GM19025 (cell line): ENCODE measurements around the gene SLIT3.

Experiments
- ATAC-seq: cut with Tn5 transposase; IDR thresholded peaks from one replicate; pipeline ENCODE4 v1.9.1; 2021; ENCODE audit warnings: mild to moderate bottlenecking, low read depth, moderate library complexity; ENCODE audit not compliant: unreplicated experiment

SLIT3 gene

DNA sequence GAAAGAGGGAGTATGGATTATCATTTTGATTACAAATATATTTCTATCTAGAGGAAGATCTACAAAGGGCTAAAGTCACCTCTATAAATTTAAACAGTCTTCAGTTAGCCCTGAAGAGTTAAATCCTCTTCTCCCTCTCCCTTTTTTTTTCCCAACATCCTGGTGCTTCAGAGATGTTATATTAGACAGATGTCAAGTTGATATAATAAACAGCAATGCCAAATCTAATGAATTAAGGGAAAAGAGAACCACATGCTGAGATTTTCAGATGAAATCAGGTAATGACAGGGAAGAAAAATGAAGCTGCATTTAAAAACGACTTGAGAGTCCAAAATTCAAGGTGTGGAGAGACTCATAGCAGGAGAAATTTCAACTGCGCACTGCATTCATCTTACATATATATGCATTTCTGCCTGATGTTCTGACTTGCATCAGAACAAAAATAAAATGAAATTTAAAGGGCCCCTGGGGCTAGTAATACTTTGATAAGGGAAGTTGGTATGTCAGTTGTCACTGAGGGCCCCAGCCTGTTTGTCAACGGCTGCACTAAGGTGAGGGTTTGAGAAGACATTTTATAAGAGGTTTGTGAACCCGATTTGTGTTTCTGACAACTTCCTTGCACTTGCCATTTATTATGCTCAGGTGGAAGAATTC is 382.9 kb downstream of the SLIT3 start:
- ATAC-seq = no peak

DNA sequence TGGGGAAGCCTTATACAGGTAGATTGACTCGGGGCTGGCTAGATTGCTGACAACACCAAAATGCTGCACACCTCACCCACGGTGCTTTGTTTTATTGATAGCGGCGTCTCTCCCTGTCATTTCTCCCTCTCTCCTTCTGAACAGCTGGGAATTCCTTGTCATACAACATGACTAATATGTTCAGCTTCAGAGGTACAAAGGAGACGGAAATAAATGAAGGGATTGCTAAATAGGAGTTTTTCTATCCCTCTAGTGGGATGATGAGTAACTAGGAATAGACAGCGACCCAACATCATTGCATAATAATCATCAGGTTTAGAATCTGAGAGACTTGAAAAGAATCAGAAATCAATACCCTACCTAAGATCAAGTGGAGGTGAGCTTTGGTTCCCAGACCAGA is 384.1 kb downstream of the SLIT3 start:
- ATAC-seq = no peak

GRCh38 chr5:168916266-168916665 is 384.7 kb downstream of the SLIT3 start:
- no peak for ATAC-seq

GRCh38 chr5:168914491-168914890 is 386.4 kb downstream of the SLIT3 start:
- ATAC-seq = no peak

DNA sequence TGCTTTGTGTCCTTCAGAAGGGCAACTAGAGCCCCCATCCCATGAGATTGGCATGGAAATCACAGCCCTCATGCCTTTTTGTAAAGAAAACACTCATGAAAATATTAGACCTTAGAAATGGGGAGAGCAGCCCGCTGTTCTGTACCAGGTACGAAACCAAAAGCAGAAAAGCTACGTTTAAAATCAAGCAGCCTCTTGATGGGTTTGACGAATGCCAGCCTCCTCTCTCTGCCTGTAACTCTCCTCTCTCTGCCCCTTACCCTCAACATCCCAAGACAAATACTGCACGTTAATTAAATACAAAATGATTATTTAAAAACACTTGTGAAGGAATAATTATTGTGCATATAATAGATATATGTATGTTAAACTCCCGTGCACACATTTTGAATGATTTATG is 390.1 kb downstream of the SLIT3 start:
- ATAC-seq = no peak

GRCh38 chr5:168908207-168908606 is 392.7 kb downstream of the SLIT3 start:
- ATAC-seq = no peak

DNA sequence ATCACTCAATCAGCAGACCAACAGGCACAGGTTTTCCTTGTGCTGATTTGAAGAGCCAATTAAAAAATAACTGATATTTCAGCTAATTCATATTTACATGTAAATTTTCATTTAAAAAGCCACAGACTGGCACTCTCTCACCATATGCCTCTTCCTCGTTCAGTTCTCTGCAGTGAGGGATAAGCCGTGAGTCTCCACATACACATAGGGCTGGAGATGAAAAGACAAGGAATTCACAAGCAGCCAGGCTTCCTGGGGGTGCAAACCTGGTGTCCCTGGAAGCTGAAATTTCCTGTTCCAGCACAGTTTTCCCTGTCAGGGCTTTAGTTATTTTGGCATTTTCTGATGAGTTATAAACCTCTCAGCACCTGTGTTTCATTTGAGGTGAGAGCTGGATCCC is 397.9 kb downstream of the SLIT3 start:
- no peak for ATAC-seq

DNA sequence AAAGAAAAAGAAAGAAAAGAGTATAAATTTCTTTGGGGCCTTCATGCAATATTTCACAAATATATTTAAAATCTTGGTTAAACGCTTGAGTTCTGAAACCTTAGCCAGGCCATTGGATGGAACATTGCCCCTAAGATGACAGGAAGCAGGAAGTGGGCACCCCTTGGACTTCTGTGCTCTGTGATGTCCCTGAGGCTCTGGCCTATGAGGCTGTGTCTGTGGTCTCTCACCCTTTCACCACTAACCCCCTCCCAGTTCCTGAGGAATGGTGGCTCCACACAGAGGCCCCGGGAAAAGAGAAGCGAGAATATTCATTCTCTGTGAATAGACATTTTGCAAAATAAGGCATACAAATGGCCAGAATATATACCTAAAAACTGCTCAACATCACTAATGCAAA is 401.3 kb downstream of the SLIT3 start:
- no peak for ATAC-seq

GRCh38 chr5:168899264-168899663 is 401.7 kb downstream of the SLIT3 start:
- ATAC-seq = no peak

DNA sequence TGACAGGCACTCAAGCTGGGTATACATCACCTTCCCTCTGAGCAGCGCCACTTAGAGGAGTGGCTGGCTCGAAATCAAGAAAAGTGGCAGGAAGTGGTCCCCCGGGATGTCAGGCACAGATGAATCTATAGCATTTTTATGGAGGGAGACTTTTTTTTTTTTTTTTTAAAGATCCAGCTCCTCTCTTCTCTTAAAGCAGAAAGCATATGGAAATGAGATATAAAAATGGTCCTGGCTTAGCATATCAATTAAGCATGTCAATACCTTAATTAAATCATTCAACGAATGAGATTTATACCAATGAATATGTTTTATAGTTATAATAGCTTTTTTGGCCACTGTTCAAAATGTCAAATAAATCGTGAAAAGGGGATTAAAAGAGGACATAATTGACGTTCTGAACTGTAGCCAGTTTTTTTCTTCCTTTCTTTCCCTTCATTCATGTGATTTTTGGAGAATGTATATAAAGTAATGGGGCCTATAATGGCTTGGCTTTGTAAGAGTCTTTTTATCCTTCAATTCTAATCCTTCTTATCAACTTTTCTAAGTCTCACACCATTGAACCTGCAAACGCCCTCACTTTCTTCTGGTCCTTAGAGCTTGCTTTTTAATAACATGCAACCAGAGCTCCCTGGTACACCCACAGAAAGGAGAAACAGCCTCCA is 402.6 kb downstream of the SLIT3 start:
- no peak for ATAC-seq

GRCh38 chr5:168897387-168898122 is 403.4 kb downstream of the SLIT3 start:
- ATAC-seq = no peak

DNA sequence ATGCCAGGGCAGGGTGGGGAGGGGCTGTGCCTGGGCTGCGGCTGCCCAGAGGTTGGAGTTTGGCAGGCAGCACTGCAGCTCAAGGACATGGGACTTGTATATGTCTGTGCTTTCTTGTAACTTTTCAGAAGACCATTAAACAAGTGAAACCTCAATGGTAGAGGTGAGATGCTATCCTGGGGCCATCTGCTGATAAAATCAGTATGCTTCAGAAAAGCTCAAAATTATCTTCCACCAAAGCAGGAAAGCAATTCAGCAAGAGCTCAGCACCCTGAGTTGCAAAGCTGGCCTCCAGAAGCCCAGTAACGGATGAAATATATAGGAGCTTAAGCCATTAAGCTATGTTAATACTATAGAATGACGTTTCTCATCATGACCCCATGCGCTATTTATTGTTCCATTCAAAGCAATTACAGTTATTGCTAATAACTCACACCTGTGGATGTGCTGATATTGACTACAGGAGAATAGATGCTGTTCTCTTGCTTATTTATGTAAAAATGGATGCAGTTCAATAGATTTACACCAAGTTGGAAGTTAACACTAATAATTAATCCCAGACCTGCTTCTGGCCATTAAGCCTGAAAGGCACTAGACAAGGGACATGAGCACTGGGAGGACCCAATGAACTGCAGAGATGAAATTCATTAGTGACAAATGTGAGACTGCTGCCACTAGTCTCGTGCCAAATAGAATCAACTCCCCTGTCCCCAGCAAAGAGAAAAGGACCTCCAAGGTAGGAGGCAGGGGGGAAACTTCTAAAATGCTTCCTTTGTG is 405.5 kb downstream of the SLIT3 start:
- ATAC-seq = no peak

DNA sequence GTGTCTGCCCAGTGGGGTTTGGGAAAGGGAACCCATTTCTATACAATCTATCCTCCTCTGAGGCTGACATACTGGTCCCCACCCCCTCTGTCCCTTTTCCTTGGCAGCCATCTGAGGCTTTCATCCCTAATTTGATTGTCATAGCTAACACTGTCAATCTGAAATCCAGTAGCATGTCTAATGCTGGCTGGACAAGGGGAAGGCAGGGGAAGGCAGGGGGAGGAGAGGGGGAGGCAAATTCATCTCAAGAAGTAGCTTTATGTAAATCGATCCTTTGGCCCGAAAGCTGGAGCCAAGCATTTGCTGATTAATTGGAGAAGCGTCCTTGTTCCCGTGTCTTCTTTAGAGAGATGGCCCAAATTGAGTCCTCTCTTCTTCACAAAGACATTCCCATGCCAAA is 407.7 kb downstream of the SLIT3 start:
- no peak for ATAC-seq

- no peak for ATAC-seq
These were observed 408.2 kb downstream of the SLIT3 start for GRCh38 chr5:168892618-168893186.

GRCh38 chr5:168890816-168891812 is 409.8 kb downstream of the SLIT3 start:
- no peak for ATAC-seq

- ATAC-seq = no peak
These were observed 411.9 kb downstream of the SLIT3 start for GRCh38 chr5:168889039-168889438.

DNA sequence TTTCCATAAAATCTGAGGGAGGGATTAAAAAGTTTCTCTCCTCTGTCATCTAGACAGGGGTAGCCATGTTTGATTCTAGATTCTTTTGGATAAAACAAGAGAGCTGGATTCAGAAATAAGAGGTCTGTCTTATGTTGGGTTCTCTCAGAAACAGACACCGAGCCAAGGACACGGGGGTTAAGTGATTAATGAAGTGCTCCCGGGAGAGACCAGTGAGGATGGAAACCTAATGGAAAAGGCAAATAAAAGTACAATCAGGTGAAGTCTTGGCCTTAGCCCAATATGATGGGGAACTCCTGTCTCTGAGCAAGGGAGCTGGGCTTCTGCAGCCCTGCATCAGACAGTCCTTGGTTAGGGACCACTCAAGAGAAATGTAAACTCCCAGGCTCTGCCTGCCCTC is 413.0 kb downstream of the SLIT3 start:
- ATAC-seq = no peak

DNA sequence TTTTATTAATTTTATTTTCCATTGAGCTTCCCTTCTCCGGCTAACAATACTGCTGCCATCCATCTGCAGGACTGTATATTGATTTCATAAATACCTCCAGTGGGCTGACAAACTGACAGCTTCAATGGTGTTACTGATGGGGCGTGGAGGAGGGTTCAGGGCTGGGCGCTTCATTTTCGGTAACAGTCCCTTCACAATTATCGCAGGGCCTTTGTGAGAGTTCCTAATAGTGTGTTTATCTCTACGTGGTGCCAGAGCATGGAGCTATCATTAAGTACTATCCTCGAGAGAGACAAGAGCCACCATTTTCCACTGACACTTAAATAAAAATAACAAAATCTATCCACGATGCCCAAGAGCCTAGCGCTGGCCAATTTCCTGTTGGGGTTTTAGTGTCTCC is 414.8 kb downstream of the SLIT3 start:
- no peak for ATAC-seq

DNA sequence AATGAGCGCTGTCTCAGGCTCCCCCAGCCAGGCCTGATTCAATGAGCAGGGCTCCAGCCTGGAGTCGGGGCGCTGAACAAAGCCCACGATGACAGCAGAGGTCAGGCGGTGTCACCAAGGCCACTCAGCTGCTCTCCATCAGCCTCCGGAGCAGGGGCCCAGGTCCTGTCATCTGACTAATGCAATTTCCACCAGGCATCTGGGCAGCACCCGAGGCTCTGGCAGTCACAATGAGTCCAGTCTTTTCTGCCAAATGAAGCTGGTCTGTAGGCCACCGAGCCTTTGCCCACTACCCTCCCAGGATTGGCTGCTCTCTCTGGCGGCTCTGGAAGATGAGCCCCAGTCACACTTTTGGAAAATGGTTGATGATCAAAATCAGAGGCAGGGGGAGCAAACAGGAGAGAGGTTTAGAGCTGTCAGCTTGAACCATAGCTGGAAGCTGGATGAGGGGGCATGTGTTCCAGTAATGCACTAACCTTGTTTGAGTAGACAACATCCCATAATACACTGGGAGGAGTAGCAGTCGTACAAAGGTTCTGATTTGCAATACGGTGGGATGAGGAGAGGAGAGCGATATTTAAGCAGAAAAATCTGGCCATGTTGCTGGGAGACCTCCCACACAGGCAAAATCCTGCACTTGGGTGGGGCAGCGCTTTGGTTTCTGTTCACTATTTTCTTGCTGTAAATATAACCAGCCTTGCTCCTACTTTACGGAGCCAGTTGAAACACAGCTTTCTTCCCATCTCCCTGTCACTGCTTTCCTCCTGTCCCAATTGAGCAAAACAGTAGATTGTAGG is 415.4 kb downstream of the SLIT3 start:
- no peak for ATAC-seq
